ENCODE results near the gene TCERG1L. TPM values are rescaled to one million over a fixed set of nuclear protein-coding genes. Genes with fewer than 3 reads are reported as not detected.

TCERG1L gene
- total RNA-seq, 2 donors from 2014 or later, result 0.12 TPM; not detected in 1

DNA sequence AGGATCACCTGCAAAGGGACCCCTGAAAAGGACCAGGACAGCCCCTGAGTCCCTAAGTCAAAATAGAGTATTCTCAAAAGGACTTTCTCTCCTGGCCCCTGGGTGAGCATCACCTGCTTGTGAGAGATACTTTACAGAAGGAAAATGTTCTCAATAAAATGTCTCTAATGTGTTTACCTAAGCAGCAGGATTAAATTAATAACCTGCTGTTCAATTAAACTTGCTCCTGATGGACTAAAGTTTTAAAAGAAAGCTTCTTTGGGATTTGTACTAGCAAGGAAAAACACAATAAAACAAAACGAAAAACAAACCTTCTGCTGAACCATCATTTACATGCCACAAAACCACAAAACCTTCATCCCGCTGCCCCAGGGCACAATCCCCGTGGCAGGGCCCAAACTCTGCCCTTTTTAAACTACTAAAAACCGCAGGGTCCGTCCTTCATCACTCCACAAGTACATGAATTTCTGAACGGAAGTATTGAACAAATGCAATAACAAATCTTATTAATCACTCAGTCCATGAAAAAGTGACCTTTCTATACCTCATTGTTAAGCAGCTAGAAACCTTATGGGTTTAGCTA is 197.7 kb downstream of the TCERG1L start:
- H3K4me1 ChIP-seq, result no peaks in the 10 kb centered on the region
- H3K27ac ChIP-seq, result no peak overlapping the region
- no peaks in the 10 kb centered on the region for H3K9me3 ChIP-seq
- no peaks in the 10 kb centered on the region for H3K36me3 ChIP-seq
- TF ChIP-seq, protein P1, sequence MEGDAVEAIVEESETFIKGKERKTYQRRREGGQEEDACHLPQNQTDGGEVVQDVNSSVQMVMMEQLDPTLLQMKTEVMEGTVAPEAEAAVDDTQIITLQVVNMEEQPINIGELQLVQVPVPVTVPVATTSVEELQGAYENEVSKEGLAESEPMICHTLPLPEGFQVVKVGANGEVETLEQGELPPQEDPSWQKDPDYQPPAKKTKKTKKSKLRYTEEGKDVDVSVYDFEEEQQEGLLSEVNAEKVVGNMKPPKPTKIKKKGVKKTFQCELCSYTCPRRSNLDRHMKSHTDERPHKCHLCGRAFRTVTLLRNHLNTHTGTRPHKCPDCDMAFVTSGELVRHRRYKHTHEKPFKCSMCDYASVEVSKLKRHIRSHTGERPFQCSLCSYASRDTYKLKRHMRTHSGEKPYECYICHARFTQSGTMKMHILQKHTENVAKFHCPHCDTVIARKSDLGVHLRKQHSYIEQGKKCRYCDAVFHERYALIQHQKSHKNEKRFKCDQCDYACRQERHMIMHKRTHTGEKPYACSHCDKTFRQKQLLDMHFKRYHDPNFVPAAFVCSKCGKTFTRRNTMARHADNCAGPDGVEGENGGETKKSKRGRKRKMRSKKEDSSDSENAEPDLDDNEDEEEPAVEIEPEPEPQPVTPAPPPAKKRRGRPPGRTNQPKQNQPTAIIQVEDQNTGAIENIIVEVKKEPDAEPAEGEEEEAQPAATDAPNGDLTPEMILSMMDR (IDR thresholded peaks at IDR 0.05), result no peak
- H3K4me3 ChIP-seq, result no peak overlapping the region
- DNase-seq (ENCODE audit: low spot score), result no peak
- H3K27me3 ChIP-seq, result no peaks in the 10 kb centered on the region

DNA sequence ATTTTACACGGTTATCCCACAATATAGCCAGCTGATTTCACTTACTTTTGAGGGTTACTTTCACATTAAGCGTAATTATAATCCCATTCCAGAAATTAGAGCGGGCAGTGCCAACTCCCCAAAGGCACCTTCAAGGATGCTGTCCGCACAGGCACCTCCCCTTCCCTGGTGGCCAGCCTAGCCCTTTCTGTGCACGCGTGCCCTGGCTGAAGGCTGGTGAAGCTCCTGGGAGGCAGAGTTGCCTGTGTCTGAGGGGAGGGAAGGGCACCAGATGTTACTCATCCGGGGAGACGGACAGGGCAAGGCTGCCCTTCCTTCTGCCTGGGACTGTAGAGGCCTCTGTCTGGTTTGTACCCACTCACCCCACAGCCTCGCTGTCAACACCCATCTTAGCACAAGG is 198.4 kb downstream of the TCERG1L start:
- Histone ChIP-seq H3K27ac (no peak overlapping the region), H3K27me3 (no peaks in the 10 kb centered on the region), H3K36me3 (no peaks in the 10 kb centered on the region), H3K4me3 (no peak overlapping the region), H3K4me1 (no peaks in the 10 kb centered on the region), H3K9me3 (no peaks in the 10 kb centered on the region)
- no peak for DNase-seq (ENCODE audit: low spot score)
- TF ChIP-seq, protein P1 (IDR thresholded peaks at IDR 0.05), result no peak

DNA sequence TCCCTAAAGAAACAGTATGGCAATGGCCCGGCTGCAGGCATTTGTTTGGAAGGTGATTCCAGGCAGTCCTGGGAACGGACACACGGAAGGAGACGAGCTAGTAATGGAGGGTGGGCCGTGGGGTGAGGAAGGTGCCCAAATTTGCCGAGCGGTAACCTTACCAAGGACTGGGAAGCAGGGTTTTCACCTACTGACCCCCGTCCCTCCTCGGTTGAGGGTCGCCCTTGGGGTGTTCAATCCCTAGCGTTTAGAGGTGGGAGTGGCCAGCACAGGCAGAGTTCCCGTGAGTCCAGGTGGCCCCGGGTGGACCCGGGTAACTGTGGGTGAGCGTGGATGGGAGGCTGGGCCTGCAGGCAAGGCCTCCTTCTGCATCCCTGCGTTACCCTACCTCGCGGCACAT is 198.8 kb downstream of the TCERG1L start:
- H3K4me1 ChIP-seq, result no peaks in the 10 kb centered on the region
- no peaks in the 10 kb centered on the region for H3K36me3 ChIP-seq
- no peak for DNase-seq (ENCODE audit: low spot score)
- no peak overlapping the region for H3K27ac ChIP-seq
- H3K9me3 ChIP-seq, result no peaks in the 10 kb centered on the region
- TF ChIP-seq, protein P1 (IDR thresholded peaks at IDR 0.05), result no peak
- H3K27me3 ChIP-seq, result no peaks in the 10 kb centered on the region
- no peak overlapping the region for H3K4me3 ChIP-seq

DNA sequence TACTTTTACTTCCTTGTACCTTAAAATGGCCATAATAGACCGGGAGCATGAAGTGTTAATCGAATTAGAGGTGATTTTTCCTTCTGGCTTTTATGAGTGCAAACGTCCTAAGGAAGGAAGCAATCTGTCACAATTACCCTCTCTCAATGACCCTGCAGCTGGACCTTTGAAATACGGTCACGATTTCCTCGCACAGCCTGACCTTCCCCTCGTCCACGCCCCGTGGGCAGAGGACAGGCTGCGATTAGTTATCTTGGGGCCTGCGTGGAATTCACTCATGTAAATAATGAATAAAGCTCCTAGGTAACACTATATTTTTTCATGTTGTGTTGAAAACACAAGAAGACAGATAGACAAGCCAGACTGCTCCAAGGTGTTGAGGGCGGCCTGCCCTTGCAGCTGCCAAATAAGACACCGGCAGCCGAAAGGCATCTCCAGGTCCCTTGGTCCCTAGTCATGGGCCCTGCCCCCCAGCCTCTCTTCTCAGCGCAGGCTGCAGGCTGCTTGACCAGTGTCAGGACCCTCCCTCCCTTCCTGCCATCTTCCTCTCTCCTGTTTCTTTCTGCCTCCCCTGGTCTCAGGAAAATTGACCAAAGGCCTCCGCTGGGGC is 199.9 kb downstream of the TCERG1L start:
- Histone ChIP-seq H3K4me1 (no peaks in the 10 kb centered on the region), H3K9me3 (no peaks in the 10 kb centered on the region), H3K27me3 (no peaks in the 10 kb centered on the region), H3K4me3 (no peak overlapping the region), H3K27ac (no peak overlapping the region), H3K36me3 (no peaks in the 10 kb centered on the region)
- DNase-seq (ENCODE audit: low spot score), result no peak
- TF ChIP-seq, protein P1 (IDR thresholded peaks at IDR 0.05), result no peak

DNA sequence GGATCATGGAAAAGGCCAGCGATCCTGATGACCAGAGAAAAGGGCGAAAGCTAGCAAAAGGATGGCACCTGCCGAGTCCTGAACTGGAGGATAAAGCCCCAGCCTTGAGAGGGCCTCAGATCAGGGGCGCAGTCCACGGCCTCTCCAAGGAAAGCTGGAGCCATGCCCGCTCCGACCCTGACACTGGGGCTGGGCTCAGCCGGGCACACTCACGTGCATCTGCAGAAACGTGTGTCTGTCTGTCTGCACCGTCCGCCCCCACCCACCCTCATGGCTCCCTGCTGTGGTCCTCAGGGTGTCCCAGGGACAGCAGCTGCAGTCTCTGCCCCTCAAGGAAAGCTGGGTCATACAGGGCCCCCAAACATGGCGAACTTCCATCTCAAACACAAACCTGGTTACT is 200.5 kb downstream of the TCERG1L start:
- Histone ChIP-seq H3K9me3 (no peaks in the 10 kb centered on the region), H3K36me3 (no peaks in the 10 kb centered on the region), H3K4me1 (no peaks in the 10 kb centered on the region), H3K27ac (no peak overlapping the region), H3K27me3 (no peaks in the 10 kb centered on the region), H3K4me3 (no peak overlapping the region)
- no peak for DNase-seq (ENCODE audit: low spot score)
- TF ChIP-seq, protein P1 (IDR thresholded peaks at IDR 0.05), result no peak

Data from right atrium auricular region (tissue), 2 donors.